A549 (cell line): ENCODE results near the gene ANKRD35. TPM values are rescaled to one million over a fixed set of nuclear protein-coding genes. Genes with fewer than 3 reads are reported as not detected.

ENCODE experiments used
- ATAC-seq, 2 experiments: fragments of 200-7000 bp in 1 of 2; fragments of >200 bp in 1 of 2; cut with Nextera tagmentation in 1 of 2; cut with Tn5 transposase in 1 of 2; 3 replicates each; pipeline versions ENCODE4 v1.8.0 to v1.9.1; 2018 to 2020; ENCODE audit warnings: mild to moderate bottlenecking in 1 of 2, moderate library complexity in 1 of 2
- CTCF ChIA-PET: fragments of 300-600 bp; sonication (Branson Sonifier 250); formaldehyde crosslinking; extraction: SDS; loops from one replicate; lab custom pipeline; 2021; ENCODE audit warnings: antibody characterized with exemption, inconsistent platforms; lab: Yijun Ruan, JAX
- POLR2A ChIA-PET: fragments of 350-600 bp; formaldehyde crosslinking; extraction: SDS; loops from one replicate; lab custom pipeline; 2021; ENCODE audit warnings: antibody characterized with exemption, inconsistent platforms; lab: Yijun Ruan, JAX
- DNase-seq, 2 experiments: peaks; one replicate each; pipeline versions ENCODE4 v3.0.0 to v3.0.0-alpha.2; 2011 to 2016; ENCODE audit warnings: low read depth in 1 of 2, low spot score in 1 of 2
- FAIRE-seq: peaks from 2 replicates; lab custom pipeline; 2011; peaks lifted over from hg19 to GRCh38; lab: Jason Lieb, UNC
- H3K27ac ChIP-seq, 2 experiments: fragments of >200 bp; sonication (Bioruptor Twin); formaldehyde crosslinking; 3 replicates each; pipeline ENCODE4 v1.5.1; 2016 to 2017
- H3K4me1 ChIP-seq: fragments of >200 bp; sonication (Bioruptor Twin); formaldehyde crosslinking; 3 replicates; pipeline ENCODE4 v1.6.1; 2016
- H3K4me2 ChIP-seq: fragments of >200 bp; sonication (Bioruptor Twin); formaldehyde crosslinking; 3 replicates; pipeline ENCODE4 v1.6.1; 2016
- H3K4me3 ChIP-seq: fragments of >200 bp; sonication (Bioruptor Twin); formaldehyde crosslinking; 3 replicates; pipeline ENCODE4 v1.5.1; 2016
- H3K9me3 ChIP-seq: fragments of >200 bp; sonication (Bioruptor Twin); formaldehyde crosslinking; 3 replicates; pipeline ENCODE4 v1.6.1; 2016
- ATOH8 ChIP-seq: fragments of 250-450 bp; sonication (Bioruptor Pico); IDR thresholded peaks from 2 replicates; pipeline ENCODE4 v1.5.0; 2020; ENCODE audit warnings: low read depth, mild to moderate bottlenecking, moderate library complexity
- BCL3 ChIP-seq: fragments of >200 bp; sonication (Bioruptor Twin); formaldehyde crosslinking; IDR thresholded peaks from 3 replicates; pipeline ENCODE4 v1.6.1; 2016
- CBX2 ChIP-seq: fragments of 200-600 bp; sonication (generic); IDR thresholded peaks from 2 replicates; pipeline ENCODE4 v1.6.1; 2016; ENCODE audit warnings: low read depth, mild to moderate bottlenecking, borderline replicate concordance
- CEBPB ChIP-seq, 2 experiments: fragments of >200 bp in 1 of 2; sonication (Bioruptor Twin) in 1 of 2; formaldehyde crosslinking in 1 of 2; IDR thresholded peaks; 2 replicates each; pipeline ENCODE4 v1.6.1; 2012 to 2016
- CHD2 ChIP-seq: fragments of 150-350 bp; IDR thresholded peaks from 2 replicates; pipeline ENCODE4 v1.6.1; 2014; ENCODE audit warnings: low read length; ENCODE audit not compliant: partially characterized antibody
- E2F6 ChIP-seq: IDR thresholded peaks from 2 replicates; pipeline ENCODE4 v1.6.1; 2012; ENCODE audit warnings: low read depth, borderline replicate concordance
- EP300 ChIP-seq, 2 experiments: fragments of >200 bp; sonication (Bioruptor Twin); formaldehyde crosslinking; IDR thresholded peaks; 2 replicates in 1 of 2; 3 replicates in 1 of 2; pipeline ENCODE4 v1.6.1; 2016 to 2017
- ESRRA ChIP-seq: fragments of 150-350 bp; IDR thresholded peaks from 2 replicates; pipeline ENCODE4 v1.6.1; 2014; ENCODE audit warnings: mild to moderate bottlenecking, low read length, borderline replicate concordance
- FOSB ChIP-seq: fragments of 250-450 bp; sonication (Bioruptor Pico); IDR thresholded peaks from 2 replicates; pipeline ENCODE4 v1.5.0; 2020; ENCODE audit warnings: mild to moderate bottlenecking, moderate library complexity
- HEYL ChIP-seq: fragments of 250-450 bp; sonication (Bioruptor Pico); IDR thresholded peaks from 2 replicates; pipeline ENCODE4 v1.8.0; 2021; ENCODE audit warnings: mild to moderate bottlenecking, moderate library complexity
- HMGXB4 ChIP-seq: fragments of 250-450 bp; sonication (Bioruptor Pico); IDR thresholded peaks from 2 replicates; pipeline ENCODE4 v1.5.0; 2021; ENCODE audit warnings: mild to moderate bottlenecking, moderate library complexity, borderline replicate concordance
- HOXB13 ChIP-seq: fragments of 250-450 bp; sonication (Bioruptor Pico); IDR thresholded peaks from 2 replicates; pipeline ENCODE4 v1.5.0; 2020; ENCODE audit warnings: low read depth, mild to moderate bottlenecking, moderate library complexity
- HOXB5 ChIP-seq: fragments of 250-450 bp; sonication (Bioruptor Pico); IDR thresholded peaks from 2 replicates; pipeline ENCODE4 v1.5.0; 2020; ENCODE audit warnings: mild to moderate bottlenecking, moderate library complexity
- KDM1A ChIP-seq: fragments of 200-600 bp; sonication (generic); IDR thresholded peaks from 2 replicates; pipeline ENCODE4 v1.6.1; 2016; ENCODE audit warnings: low read depth, mild to moderate bottlenecking
- MAFK ChIP-seq: fragments of 450-650 bp; IDR thresholded peaks from 2 replicates; pipeline ENCODE4 v1.6.1; 2014; ENCODE audit not compliant: partially characterized antibody
- MAX ChIP-seq: IDR thresholded peaks from 2 replicates; pipeline ENCODE4 v1.6.1; 2012
- MAZ ChIP-seq: fragments of 150-350 bp; IDR thresholded peaks from 2 replicates; pipeline ENCODE4 v1.6.1; 2014; ENCODE audit warnings: antibody characterized with exemption, low read depth, low read length, borderline replicate concordance
- NFE2L2 ChIP-seq: fragments of 150-350 bp; conservative IDR thresholded peaks from 2 replicates; pipeline ENCODE4 v1.6.1; 2014; ENCODE audit warnings: low read length
- NPAS2 ChIP-seq: fragments of 250-450 bp; sonication (Bioruptor Pico); IDR thresholded peaks from 2 replicates; pipeline ENCODE4 v1.8.0; 2022; ENCODE audit warnings: mild to moderate bottlenecking, moderate library complexity, borderline replicate concordance
- RAD21 ChIP-seq, 2 experiments: fragments of >200 bp in 1 of 2; sonication (Bioruptor Twin) in 1 of 2; formaldehyde crosslinking in 1 of 2; IDR thresholded peaks in 1 of 2; conservative IDR thresholded peaks in 1 of 2; 2 replicates in 1 of 2; 3 replicates in 1 of 2; pipeline ENCODE4 v1.6.1; 2012 to 2018; ENCODE audit warnings: inconsistent platforms in 1 of 2
- RARB ChIP-seq: fragments of 250-450 bp; sonication (Bioruptor Pico); IDR thresholded peaks from 2 replicates; pipeline ENCODE4 v1.8.0; 2021; ENCODE audit warnings: mild to moderate bottlenecking, moderate library complexity
- SMC3 ChIP-seq: fragments of >200 bp; sonication (Bioruptor Twin); formaldehyde crosslinking; IDR thresholded peaks from 3 replicates; pipeline ENCODE4 v1.6.1; 2018; ENCODE audit warnings: inconsistent platforms
- ZC3H11A ChIP-seq: fragments of 450-650 bp; IDR thresholded peaks from 2 replicates; pipeline ENCODE4 v1.6.1; 2014; ENCODE audit warnings: antibody characterized with exemption, mild to moderate bottlenecking
- ZFP36 ChIP-seq: fragments of 450-650 bp; IDR thresholded peaks from 2 replicates; pipeline ENCODE4 v1.6.1; 2014; ENCODE audit warnings: borderline replicate concordance; ENCODE audit not compliant: partially characterized antibody
- WGBS: methylation state at CpG from one replicate; pipeline ENCODE4 v1.1.6; 2017; ENCODE audit errors: missing lambda C conversion rate; 5-methylcytosine and 5-hydroxymethylcytosine counted together
- polyA plus RNA-seq, 4 experiments: library from polyadenylated mRNA; depleted of rRNA in 3 of 4; stranded (reverse); fragments of >200 nt; fragmentation: RNase III in 1 of 4; extraction: RNeasy Plus Mini Kit Qiagen cat#74134 plus additional on column Dnase treatment in 1 of 4; gene quantifications; 2 replicates in 3 of 4; 3 replicates in 1 of 4; pipeline ENCODE4 v1.2.3, GENCODE V29; 2011 to 2017

The ANKRD35 gene
- polyA plus RNA-seq, 2 of the 4 experiments (the other 2 are of a cell fraction), result not detected

GRCh38 chr1:145868232-145868631 lies 17.4 kb downstream of the ANKRD35 start:
- 52% methylated on average over 4 of the region's 4 CpGs for WGBS
- H3K4me2 ChIP-seq, result no peak overlapping the region
- H3K9me3 ChIP-seq, result no peaks in the 10 kb centered on the region
- TF ChIP-seq RAD21 (conservative IDR thresholded peaks at IDR 0.05 in 1 of 2, IDR thresholded peaks at IDR 0.05 in 1 of 2) (no peak), ZC3H11A (no peak)
- TF ChIP-seq, all 56 proteins: peak for 0
- ChIA-PET CTCF (interaction anchor here (0.8 to 1.7 kb wide), 6 partner anchors 13 to 109 kb away, joined by 3 to 6 read pairs (median 4); partner anchors contain the start of genes ITGA10 and NUDT17), POLR2A (no interaction called here)
- no peak for DNase-seq
- Histone ChIP-seq H3K4me1 (no peaks in the 10 kb centered on the region), H3K4me3 (no peak overlapping the region), H3K27ac (no peak overlapping the region)
- FAIRE-seq, result no peak
- no peak for ATAC-seq

GRCh38 chr1:145863282-145864018 lies 22.2 kb downstream of the ANKRD35 start:
- ATAC-seq (no peak), DNase-seq (no peak), FAIRE-seq (no peak)
- no peak for TF ChIP-seq MAX
- no peak for TF ChIP-seq HEYL (CRISPR knock-in tag)
- no peak for TF ChIP-seq ZC3H11A
- TF ChIP-seq HOXB13 (CRISPR knock-in tag), result no peak
- TF ChIP-seq NFE2L2, result no peak
- TF ChIP-seq E2F6, result no peak
- no peak for TF ChIP-seq NPAS2 (CRISPR knock-in tag)
- TF ChIP-seq CHD2, result no peak
- TF ChIP-seq RAD21 (conservative IDR thresholded peaks at IDR 0.05 in 1 of 2, IDR thresholded peaks at IDR 0.05 in 1 of 2), result no peak
- ChIA-PET CTCF (interaction anchor here (0.9 to 12.5 kb wide), 9 partner anchors 8 to 144 kb away, joined by 3 to 185 read pairs (median 4); partner anchors contain the start of gene NUDT17), POLR2A (no interaction called here)
- H3K4me2 ChIP-seq, result no peak overlapping the region
- 73% methylated on average over 5 of the region's 5 CpGs for WGBS
- no peak overlapping the region for H3K27ac ChIP-seq
- H3K4me3 ChIP-seq, result no peak overlapping the region
- H3K9me3 ChIP-seq, result no peaks in the 10 kb centered on the region
- peaks cover 4% of the 10 kb centered on the region; the same call in 1 of the 3 replicates for H3K4me1 ChIP-seq

- H3K4me1 ChIP-seq, result peaks cover 10% of the 10 kb centered on the region; the same call in 2 of the 3 replicates
- ChIA-PET CTCF (interaction anchor here (0.7 to 12.5 kb wide), 14 partner anchors 9 to 180 kb away, joined by 3 to 185 read pairs (median 4); partner anchors contain the start of genes ITGA10, NUDT17 and RBM8A), POLR2A (interaction anchor here (0.7 to 3.3 kb wide), 13 partner anchors 9 to 394 kb away, joined by 3 to 48 read pairs (median 8); partner anchors contain the start of genes ANKRD34A, LIX1L, NUDT17 and PEX11B)
- peak overlapping the region; percentile 53 for H3K4me2 ChIP-seq
- peak overlapping the region; percentile 92 to 99 for H3K27ac ChIP-seq
- DNase-seq (peak; percentile 82 to 93), ATAC-seq (peak; percentile 83 to 88), FAIRE-seq (no peak)
- H3K9me3 ChIP-seq, result no peaks in the 10 kb centered on the region
- under 1% methylated on average over 32 of the region's 41 CpGs for WGBS
- peak overlapping the region; percentile 53 for H3K4me3 ChIP-seq
- no peak for TF ChIP-seq ESRRA
- no peak for TF ChIP-seq HOXB5 (CRISPR knock-in tag)
- no peak for TF ChIP-seq NFE2L2
- TF ChIP-seq ATOH8 (CRISPR knock-in tag), result no peak
- TF ChIP-seq FOSB, result no peak
- no peak for TF ChIP-seq HMGXB4 (CRISPR knock-in tag)
- TF ChIP-seq CBX2, result no peak
- TF ChIP-seq EP300 (IDR thresholded peaks at IDR 0.05), result no peak
- no peak for TF ChIP-seq MAZ
- no peak for TF ChIP-seq MAFK
- no peak for TF ChIP-seq SMC3
- TF ChIP-seq CEBPB (IDR thresholded peaks at IDR 0.05), result no peak
- TF ChIP-seq HEYL (CRISPR knock-in tag), result no peak
- TF ChIP-seq RAD21 (conservative IDR thresholded peaks at IDR 0.05 in 1 of 2, IDR thresholded peaks at IDR 0.05 in 1 of 2), result no peak
- TF ChIP-seq ZFP36, result no peak
- TF ChIP-seq RARB (CRISPR knock-in tag), result no peak
- peak; percentile 52 for TF ChIP-seq MAX
- no peak for TF ChIP-seq KDM1A
- 0 out of 3 replicates have a peak, but pooled peaks have one; percentile 1 for TF ChIP-seq BCL3
Measured at GRCh38 chr1:145859491-145860023, 26.1 kb downstream of the ANKRD35 start.
